Measurements from ENCODE around the gene KLRC1.

DNA sequence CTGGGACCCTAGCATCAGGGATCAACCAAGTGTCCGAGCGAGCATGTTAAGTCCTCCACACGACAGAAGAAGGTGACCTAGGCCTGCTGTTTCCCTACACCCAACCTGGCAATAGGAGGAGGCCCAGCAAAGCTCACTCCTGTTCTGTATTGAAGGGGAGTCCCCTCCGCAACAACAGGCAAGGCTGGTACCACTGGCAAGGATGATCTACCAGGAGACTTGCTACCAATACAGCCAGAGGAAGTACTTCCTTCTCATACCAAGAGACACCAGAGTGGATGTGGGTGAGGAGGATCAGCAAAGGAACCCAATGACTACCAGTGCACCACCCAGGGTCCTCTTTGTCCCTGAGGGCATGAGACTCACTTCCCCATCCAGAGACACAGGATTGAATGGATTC is 4.9 kb downstream of the KLRC1 start:
- TF ChIP-seq POLR2A (IDR thresholded peaks at IDR 0.05; ENCODE audit: low read depth, low read length), result no peak
- TF ChIP-seq BMI1 (IDR thresholded peaks at IDR 0.05; ENCODE audit: borderline replicate concordance), result no peak
- TF ChIP-seq LARP7 (IDR thresholded peaks at IDR 0.05), result no peak
- TF ChIP-seq POLR2AphosphoS5 (IDR thresholded peaks at IDR 0.05; ENCODE audit: low read length), result no peak
- no peak for TF ChIP-seq SRF (IDR thresholded peaks at IDR 0.05; ENCODE audit: low read depth in 2 of 2, low read length in 2 of 2)
- TF ChIP-seq, protein P1, sequence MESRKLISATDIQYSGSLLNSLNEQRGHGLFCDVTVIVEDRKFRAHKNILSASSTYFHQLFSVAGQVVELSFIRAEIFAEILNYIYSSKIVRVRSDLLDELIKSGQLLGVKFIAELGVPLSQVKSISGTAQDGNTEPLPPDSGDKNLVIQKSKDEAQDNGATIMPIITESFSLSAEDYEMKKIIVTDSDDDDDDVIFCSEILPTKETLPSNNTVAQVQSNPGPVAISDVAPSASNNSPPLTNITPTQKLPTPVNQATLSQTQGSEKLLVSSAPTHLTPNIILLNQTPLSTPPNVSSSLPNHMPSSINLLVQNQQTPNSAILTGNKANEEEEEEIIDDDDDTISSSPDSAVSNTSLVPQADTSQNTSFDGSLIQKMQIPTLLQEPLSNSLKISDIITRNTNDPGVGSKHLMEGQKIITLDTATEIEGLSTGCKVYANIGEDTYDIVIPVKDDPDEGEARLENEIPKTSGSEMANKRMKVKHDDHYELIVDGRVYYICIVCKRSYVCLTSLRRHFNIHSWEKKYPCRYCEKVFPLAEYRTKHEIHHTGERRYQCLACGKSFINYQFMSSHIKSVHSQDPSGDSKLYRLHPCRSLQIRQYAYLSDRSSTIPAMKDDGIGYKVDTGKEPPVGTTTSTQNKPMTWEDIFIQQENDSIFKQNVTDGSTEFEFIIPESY (IDR thresholded peaks at IDR 0.05), result no peak
- TF ChIP-seq CBFB (IDR thresholded peaks at IDR 0.05; ENCODE audit: low read depth), result no peak
- TF ChIP-seq YY1 (IDR thresholded peaks at IDR 0.05; ENCODE audit: low read depth, low read length), result no peak
- no peak for TF ChIP-seq STAT3 (IDR thresholded peaks at IDR 0.05; ENCODE audit: low read depth, low read length)
